ENCODE results near the gene FSD2. TPM values are rescaled to one million over a fixed set of nuclear protein-coding genes. Genes with fewer than 3 reads are reported as not detected.

The FSD2 gene
- polyA plus RNA-seq, 1 experiment, result not detected

DNA sequence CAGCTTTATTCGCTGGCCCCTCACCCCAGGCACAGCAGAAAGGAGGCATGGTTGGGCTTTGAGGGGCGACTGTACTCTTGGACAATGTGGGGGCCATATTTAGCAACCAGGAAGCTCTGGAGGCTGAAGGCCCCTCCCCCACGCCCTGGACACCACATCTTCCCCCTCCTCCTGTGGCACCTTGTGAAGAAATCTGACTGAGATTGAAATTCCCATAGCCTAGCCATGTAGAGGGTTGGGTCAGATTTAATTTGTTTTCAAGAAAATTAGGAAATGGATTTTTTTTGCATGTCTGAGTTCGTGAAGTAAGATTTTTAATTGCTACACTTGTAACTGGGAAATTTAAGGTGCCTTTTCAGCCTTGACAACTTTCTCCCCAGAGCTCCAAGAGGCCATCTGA is 24.5 kb downstream of the FSD2 start:
- DNase-seq (ENCODE audit: low read depth), result no peak
- no peaks in the 10 kb centered on the region for H3K27me3 ChIP-seq (ENCODE audit: control insufficient read depth, insufficient read depth, low read length)
- H3K36me3 ChIP-seq (ENCODE audit: control insufficient read depth, insufficient read depth, low read length), result no peaks in the 10 kb centered on the region
- TF ChIP-seq, protein P1, sequence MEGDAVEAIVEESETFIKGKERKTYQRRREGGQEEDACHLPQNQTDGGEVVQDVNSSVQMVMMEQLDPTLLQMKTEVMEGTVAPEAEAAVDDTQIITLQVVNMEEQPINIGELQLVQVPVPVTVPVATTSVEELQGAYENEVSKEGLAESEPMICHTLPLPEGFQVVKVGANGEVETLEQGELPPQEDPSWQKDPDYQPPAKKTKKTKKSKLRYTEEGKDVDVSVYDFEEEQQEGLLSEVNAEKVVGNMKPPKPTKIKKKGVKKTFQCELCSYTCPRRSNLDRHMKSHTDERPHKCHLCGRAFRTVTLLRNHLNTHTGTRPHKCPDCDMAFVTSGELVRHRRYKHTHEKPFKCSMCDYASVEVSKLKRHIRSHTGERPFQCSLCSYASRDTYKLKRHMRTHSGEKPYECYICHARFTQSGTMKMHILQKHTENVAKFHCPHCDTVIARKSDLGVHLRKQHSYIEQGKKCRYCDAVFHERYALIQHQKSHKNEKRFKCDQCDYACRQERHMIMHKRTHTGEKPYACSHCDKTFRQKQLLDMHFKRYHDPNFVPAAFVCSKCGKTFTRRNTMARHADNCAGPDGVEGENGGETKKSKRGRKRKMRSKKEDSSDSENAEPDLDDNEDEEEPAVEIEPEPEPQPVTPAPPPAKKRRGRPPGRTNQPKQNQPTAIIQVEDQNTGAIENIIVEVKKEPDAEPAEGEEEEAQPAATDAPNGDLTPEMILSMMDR (IDR thresholded peaks at IDR 0.05; ENCODE audit: insufficient read depth, low read depth, low read length), result no peak
- H3K4me3 ChIP-seq (ENCODE audit: low read depth, low read length), result no peak overlapping the region
- CTCF ChIA-PET, result no interaction called here
- POLR2A ChIA-PET, result no interaction called here

DNA sequence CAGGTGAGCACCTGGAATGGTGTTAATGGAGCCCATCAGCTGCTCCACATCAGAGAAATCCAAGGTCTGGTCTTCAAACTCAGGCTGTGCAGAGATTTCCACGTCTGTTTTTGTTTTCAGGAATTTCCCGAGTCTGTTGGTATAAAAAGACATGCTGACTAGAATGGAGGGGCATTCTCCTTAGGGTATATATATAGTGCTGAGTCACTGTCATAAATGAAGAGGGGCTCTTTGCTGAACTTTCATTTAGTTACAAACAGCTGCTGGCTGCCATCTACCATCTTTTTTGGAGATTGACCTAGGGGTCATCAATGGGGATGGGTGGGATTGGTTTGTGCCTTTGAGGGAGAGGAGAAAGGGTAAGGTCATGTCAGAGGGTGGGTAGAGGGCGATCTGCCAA is 27.1 kb downstream of the FSD2 start:
- Histone ChIP-seq H3K4me3 (ENCODE audit: low read depth, low read length) (no peak overlapping the region), H3K36me3 (ENCODE audit: control insufficient read depth, insufficient read depth, low read length) (no peaks in the 10 kb centered on the region), H3K27me3 (ENCODE audit: control insufficient read depth, insufficient read depth, low read length) (no peaks in the 10 kb centered on the region)
- ChIA-PET CTCF (no interaction called here), POLR2A (no interaction called here)
- no peak for DNase-seq (ENCODE audit: low read depth)
- TF ChIP-seq, protein P1 (IDR thresholded peaks at IDR 0.05; ENCODE audit: insufficient read depth, low read depth, low read length), result no peak

DNA sequence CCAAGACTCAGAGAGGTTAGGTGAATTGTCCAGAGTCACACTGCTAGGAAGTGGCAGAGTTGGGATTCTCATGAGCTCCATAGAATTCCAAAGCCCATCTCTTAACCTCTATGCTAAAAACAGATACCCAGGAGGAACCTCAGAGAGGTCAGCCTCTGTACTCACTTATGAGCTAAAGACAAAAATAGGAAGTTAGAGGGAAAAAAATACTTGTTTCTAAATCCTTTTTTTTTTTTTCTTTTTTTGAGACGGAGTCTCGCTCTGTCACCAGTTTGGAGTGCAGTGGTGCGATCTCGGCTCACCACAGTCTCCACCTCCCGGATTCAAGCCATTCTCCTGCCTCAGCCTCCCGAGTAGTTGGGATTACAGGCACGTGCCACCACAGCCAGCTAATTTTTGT is 31.4 kb downstream of the FSD2 start:
- TF ChIP-seq, protein P1 (IDR thresholded peaks at IDR 0.05; ENCODE audit: insufficient read depth, low read depth, low read length), result no peak
- ChIA-PET CTCF (no interaction called here), POLR2A (no interaction called here)
- no peak for DNase-seq (ENCODE audit: low read depth)
- no peaks in the 10 kb centered on the region for H3K36me3 ChIP-seq (ENCODE audit: control insufficient read depth, insufficient read depth, low read length)
- H3K4me3 ChIP-seq (ENCODE audit: low read depth, low read length), result no peak overlapping the region
- H3K27me3 ChIP-seq (ENCODE audit: control insufficient read depth, insufficient read depth, low read length), result no peaks in the 10 kb centered on the region

DNA sequence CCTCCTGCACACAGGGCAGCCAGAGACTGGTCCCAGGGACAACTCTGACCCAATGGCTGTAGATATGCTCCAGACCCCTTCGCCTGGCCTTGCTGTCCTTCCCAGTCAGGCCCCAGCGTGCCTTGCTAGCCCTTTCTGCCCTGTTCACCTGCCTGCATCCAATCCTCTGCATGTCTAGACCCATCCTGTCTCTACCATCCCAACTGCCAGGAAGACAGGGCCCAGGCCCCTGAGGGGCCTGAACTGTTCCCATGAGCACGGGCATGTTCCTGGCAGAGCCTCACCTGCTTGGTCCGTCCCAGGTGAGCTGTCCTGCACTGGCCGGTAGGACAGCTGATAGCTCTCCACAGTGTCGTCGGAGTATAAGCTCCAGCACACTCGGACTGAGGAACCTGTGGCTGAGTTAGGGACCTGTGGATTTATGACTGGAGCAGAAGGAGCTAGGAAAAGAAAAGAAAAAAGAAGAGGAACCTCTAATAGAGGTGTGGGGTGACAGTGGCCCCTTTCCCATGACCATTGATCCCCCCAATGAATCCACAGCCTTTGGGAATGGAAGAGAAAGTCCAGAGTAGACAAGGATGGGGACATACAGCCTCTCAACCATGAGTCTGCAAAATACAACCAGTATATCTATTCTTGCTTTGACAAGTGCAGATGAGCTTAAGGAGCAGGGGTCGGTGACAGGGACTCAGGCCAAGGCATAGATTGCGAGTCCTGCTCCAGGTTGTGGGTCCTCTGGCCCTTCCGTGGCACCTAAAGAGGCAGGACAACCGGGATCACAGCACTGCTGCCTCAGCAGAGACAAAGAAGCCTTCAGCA is 33.9 kb downstream of the FSD2 start:
- H3K4me3 ChIP-seq (ENCODE audit: low read depth, low read length), result no peak overlapping the region
- H3K27me3 ChIP-seq (ENCODE audit: control insufficient read depth, insufficient read depth, low read length), result no peaks in the 10 kb centered on the region
- TF ChIP-seq, protein P1 (IDR thresholded peaks at IDR 0.05; ENCODE audit: insufficient read depth, low read depth, low read length), result no peak
- DNase-seq (ENCODE audit: low read depth), result no peak
- ChIA-PET CTCF (interaction anchor here (1.1 to 1.8 kb wide), 2 partner anchors 13 to 20 kb away, joined by 3 to 6 read pairs; no protein-coding TSS in a partner anchor), POLR2A (no interaction called here)
- no peaks in the 10 kb centered on the region for H3K36me3 ChIP-seq (ENCODE audit: control insufficient read depth, insufficient read depth, low read length)

DNA sequence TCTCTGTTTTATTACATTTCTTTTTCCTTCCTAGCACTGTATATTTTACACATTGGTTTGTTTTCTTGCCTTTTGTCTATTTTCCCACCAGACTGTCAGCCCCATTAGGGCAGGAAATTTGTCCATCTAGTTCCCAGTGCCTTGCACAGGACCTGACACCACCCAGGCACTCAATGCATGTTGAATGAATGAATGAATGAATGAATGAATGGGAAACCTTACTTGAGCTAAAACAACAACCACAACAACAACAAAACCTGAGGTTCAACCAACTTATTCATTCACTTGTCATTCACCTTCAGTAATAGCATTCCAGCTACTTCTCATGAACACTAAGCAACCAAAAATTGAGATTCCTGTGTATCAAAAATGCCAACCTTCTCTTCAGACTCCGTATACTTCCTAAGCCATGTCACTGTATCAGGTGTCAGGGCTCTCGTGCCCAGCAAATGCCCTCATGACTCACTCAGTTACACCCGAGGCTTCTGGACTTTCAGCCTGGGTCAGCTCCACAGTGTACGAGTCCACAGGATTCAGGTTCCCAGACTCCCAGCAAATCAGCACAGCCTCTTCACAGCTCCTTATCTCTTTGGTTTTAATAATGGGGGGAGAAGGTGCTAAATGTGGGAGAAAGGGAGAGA is 37.3 kb downstream of the FSD2 start:
- POLR2A ChIA-PET, result no interaction called here
- CTCF ChIA-PET, result no interaction called here
- H3K27me3 ChIP-seq (ENCODE audit: control insufficient read depth, insufficient read depth, low read length), result no peaks in the 10 kb centered on the region
- no peak overlapping the region for H3K4me3 ChIP-seq (ENCODE audit: low read depth, low read length)
- H3K36me3 ChIP-seq (ENCODE audit: control insufficient read depth, insufficient read depth, low read length), result peaks cover 2% of the 10 kb centered on the region
- no peak for DNase-seq (ENCODE audit: low read depth)
- TF ChIP-seq, protein P1 (IDR thresholded peaks at IDR 0.05; ENCODE audit: insufficient read depth, low read depth, low read length), result no peak

All from BJ (cell line).